Measurements from ENCODE around the gene DCAF5. TPM values are rescaled to one million over a fixed set of nuclear protein-coding genes. Genes with fewer than 3 reads are reported as not detected.

DCAF5 gene
- total RNA-seq, 3 donors from 2014 or later: 40.4 to 45.0 (median 43.3) TPM

GRCh38 chr14:69141550-69141949 is 11.4 kb downstream of the DCAF5 start:
- no peaks in the 10 kb centered on the region for H3K27me3 ChIP-seq
- no peak for DNase-seq (ENCODE audit: low spot score in 2 of 2)
- no peaks in the 10 kb centered on the region for H3K36me3 ChIP-seq
- TF ChIP-seq POLR2A (IDR thresholded peaks at IDR 0.05) (no peak), CTCF (IDR thresholded peaks at IDR 0.05) (no peak), POLR2AphosphoS5 (IDR thresholded peaks at IDR 0.05) (no peak)
- no peak overlapping the region for H3K4me3 ChIP-seq
- H3K9me3 ChIP-seq: no peaks in the 10 kb centered on the region
- H3K27ac ChIP-seq: no peak overlapping the region
- intact Hi-C loops (cut with DNase I; ENCODE audit: low total_unique reads): no loop called here
- no peaks in the 10 kb centered on the region for H3K4me1 ChIP-seq

GRCh38 chr14:69139743-69140142 is 13.2 kb downstream of the DCAF5 start:
- intact Hi-C loops (cut with DNase I; ENCODE audit: low total_unique reads): no loop called here

GRCh38 chr14:69137843-69138535 is 14.9 kb downstream of the DCAF5 start:
- TF ChIP-seq POLR2A (IDR thresholded peaks at IDR 0.05) (no peak), POLR2AphosphoS5 (IDR thresholded peaks at IDR 0.05) (no peak), CTCF (IDR thresholded peaks at IDR 0.05) (no peak)
- intact Hi-C loops (cut with DNase I; ENCODE audit: low total_unique reads): no loop called here

More at GRCh38 chr14:69139743-69140142, 13.2 kb downstream of the DCAF5 start:
- Histone ChIP-seq H3K27me3 (no peaks in the 10 kb centered on the region), H3K4me3 (no peak overlapping the region), H3K4me1 (no peaks in the 10 kb centered on the region), H3K36me3 (no peaks in the 10 kb centered on the region), H3K9me3 (no peaks in the 10 kb centered on the region), H3K27ac (no peak overlapping the region)
- no peak for TF ChIP-seq CTCF (IDR thresholded peaks at IDR 0.05)
- DNase-seq (ENCODE audit: low spot score in 2 of 2): no peak

GRCh38 chr14:69137416-69137815 is 15.5 kb downstream of the DCAF5 start:
- H3K36me3 ChIP-seq: no peaks in the 10 kb centered on the region
- intact Hi-C loops (cut with DNase I; ENCODE audit: low total_unique reads): no loop called here
- no peak for DNase-seq (ENCODE audit: low spot score in 2 of 2)
- no peak overlapping the region for H3K27ac ChIP-seq
- TF ChIP-seq CTCF (IDR thresholded peaks at IDR 0.05) (no peak), POLR2AphosphoS5 (IDR thresholded peaks at IDR 0.05) (no peak), POLR2A (IDR thresholded peaks at IDR 0.05) (no peak)
- H3K4me1 ChIP-seq: no peaks in the 10 kb centered on the region
- H3K4me3 ChIP-seq: no peak overlapping the region
- no peaks in the 10 kb centered on the region for H3K9me3 ChIP-seq
- H3K27me3 ChIP-seq: no peaks in the 10 kb centered on the region

More at GRCh38 chr14:69137843-69138535, 14.9 kb downstream of the DCAF5 start:
- Histone ChIP-seq H3K27ac (no peak overlapping the region), H3K4me1 (no peaks in the 10 kb centered on the region), H3K27me3 (no peaks in the 10 kb centered on the region), H3K36me3 (no peaks in the 10 kb centered on the region), H3K9me3 (no peaks in the 10 kb centered on the region), H3K4me3 (no peak overlapping the region)
- no peak for DNase-seq (ENCODE audit: low spot score in 2 of 2)

GRCh38 chr14:69135133-69135532 is 17.8 kb downstream of the DCAF5 start:
- TF ChIP-seq POLR2A (IDR thresholded peaks at IDR 0.05) (no peak), POLR2AphosphoS5 (IDR thresholded peaks at IDR 0.05) (no peak), CTCF (IDR thresholded peaks at IDR 0.05) (no peak)
- Histone ChIP-seq H3K4me3 (no peak overlapping the region), H3K27ac (no peak overlapping the region)

More at GRCh38 chr14:69135133-69135532, 17.8 kb downstream of the DCAF5 start:
- Histone ChIP-seq H3K9me3 (no peaks in the 10 kb centered on the region), H3K4me1 (no peaks in the 10 kb centered on the region), H3K36me3 (no peaks in the 10 kb centered on the region), H3K27me3 (no peaks in the 10 kb centered on the region)
- DNase-seq (ENCODE audit: low spot score in 2 of 2): no peak
- intact Hi-C loops (cut with DNase I; ENCODE audit: low total_unique reads): no loop called here
